HG03460 (cell line): ENCODE data around the gene DMC1.
"Not testable (repeated sequence)": the region's sequence is repeated elsewhere in the genome, so short reads cannot be mapped to it uniquely, and the experiment has no call there.

Experiments used
- ATAC-seq: cut with Tn5 transposase; IDR thresholded peaks from one replicate; pipeline ENCODE4 v1.9.1; 2021; ENCODE audit not compliant: unreplicated experiment

DMC1 gene

DNA sequence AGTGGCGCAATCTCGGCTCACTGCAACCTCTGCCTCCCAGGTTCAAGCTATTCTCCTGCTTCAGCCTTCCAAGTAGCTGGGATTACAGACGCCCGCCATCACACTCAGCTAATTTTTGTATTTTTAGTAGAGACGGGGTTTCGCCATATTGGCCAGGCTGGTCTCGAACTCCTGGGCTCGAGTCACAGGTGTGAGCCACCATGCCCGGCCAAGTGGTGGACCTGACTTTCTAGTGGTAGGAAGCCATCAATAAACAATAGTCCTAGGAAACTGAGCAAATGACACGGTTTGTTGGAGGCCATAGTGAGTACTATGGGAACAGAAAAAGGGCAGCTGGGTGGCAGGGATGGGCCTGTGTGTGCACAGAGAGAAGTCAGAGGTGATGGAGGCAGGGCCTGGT, 99.8 kb downstream of the DMC1 start:
- ATAC-seq, result not testable (repeated sequence)

DNA sequence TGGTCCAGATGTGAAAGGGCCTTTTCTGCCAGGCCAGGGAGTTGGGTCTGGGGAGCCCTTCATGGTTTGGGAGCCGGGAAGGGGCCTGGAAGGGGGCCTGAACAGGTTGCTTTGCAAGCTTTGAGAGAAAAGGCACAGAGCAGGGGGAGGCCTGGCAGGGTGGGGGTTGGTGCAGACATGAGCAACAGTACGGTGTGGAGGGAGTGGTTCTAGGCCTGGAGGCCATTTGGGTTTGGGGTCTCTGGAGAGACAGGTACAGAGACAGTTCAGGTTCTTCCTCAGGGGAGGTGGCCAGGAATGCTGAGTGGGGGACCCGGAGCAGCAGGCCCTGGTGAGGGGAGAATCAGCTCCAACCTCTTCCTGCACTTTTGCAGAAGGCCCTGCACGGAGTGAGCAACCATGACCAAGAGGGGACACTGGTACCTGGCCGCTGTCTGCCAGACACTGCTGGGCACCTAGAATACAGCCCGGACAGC, 100.6 kb downstream of the DMC1 start:
- no peak for ATAC-seq
